ENCODE results near the gene CBX7.

The CBX7 gene

DNA sequence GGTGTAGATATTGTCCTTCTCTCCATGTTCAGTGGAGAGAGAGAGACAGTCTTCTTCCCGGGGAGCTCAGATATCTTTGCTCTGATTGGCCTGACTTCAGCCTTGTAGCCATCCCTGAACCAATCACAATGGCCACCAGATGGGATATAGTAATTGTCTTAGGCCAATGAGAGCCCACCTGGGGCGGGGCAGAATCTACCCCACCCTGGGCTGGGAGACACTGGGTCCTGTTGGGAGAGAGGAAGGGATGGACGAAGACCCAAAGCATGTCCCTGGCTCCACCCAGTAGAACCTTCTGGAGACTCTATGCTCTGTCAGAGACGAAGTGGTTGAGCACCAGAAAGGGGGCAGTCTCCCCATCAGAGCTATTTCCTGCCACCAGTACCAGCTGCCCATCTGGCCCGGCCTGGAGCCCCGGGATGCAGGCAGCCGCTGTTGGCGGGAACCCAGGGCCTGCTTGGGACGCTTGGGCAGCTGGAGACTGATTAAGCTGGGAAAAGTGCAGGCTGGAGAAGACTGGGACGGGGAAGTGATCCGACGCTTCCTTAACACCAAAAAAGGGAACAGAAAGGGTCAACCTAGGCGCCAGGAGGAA, 31.6 kb upstream of the CBX7 start:
- TF ChIP-seq, protein P1, sequence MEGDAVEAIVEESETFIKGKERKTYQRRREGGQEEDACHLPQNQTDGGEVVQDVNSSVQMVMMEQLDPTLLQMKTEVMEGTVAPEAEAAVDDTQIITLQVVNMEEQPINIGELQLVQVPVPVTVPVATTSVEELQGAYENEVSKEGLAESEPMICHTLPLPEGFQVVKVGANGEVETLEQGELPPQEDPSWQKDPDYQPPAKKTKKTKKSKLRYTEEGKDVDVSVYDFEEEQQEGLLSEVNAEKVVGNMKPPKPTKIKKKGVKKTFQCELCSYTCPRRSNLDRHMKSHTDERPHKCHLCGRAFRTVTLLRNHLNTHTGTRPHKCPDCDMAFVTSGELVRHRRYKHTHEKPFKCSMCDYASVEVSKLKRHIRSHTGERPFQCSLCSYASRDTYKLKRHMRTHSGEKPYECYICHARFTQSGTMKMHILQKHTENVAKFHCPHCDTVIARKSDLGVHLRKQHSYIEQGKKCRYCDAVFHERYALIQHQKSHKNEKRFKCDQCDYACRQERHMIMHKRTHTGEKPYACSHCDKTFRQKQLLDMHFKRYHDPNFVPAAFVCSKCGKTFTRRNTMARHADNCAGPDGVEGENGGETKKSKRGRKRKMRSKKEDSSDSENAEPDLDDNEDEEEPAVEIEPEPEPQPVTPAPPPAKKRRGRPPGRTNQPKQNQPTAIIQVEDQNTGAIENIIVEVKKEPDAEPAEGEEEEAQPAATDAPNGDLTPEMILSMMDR (conservative IDR thresholded peaks at IDR 0.05; ENCODE audit: low read depth, low read length): peak; percentile 11
- peak; percentile 81 for DNase-seq (ENCODE audit: low read depth)

DNA sequence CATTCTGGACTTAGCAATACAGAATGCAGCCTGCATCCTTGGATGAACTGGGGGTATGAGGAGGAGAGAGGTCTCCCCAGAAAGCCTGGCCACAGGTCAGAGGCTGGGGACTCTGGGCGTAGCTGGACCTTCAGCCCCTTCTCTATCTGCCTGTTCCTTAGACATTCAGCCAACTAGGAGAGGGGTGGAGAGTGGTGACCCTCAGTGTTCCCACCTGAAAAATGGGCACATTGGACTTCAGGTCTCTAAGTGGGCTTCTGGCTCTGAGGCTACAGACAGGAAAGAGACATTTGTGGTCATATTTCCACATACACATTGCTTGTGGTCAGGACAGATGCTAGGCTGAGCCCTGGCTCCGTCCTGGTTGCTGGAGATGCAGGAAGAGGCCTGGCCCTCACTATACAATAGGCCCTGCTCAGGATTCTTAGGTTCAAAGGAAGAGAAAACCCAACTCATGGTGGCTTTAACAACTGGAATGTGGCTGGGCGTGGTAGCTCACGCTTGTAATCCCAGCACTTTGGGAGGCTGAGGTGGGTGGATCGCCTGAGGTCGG, 30.1 kb upstream of the CBX7 start:
- H3K4me3 ChIP-seq (ENCODE audit: low read depth, low read length): no peak overlapping the region
- DNase-seq (ENCODE audit: low read depth): peak; percentile 61
- TF ChIP-seq, protein P1 (conservative IDR thresholded peaks at IDR 0.05; ENCODE audit: low read depth, low read length): no peak

More for the DNA sequence above, 31.6 kb upstream of the CBX7 start:
- no peak overlapping the region for H3K4me3 ChIP-seq (ENCODE audit: low read depth, low read length)

DNA sequence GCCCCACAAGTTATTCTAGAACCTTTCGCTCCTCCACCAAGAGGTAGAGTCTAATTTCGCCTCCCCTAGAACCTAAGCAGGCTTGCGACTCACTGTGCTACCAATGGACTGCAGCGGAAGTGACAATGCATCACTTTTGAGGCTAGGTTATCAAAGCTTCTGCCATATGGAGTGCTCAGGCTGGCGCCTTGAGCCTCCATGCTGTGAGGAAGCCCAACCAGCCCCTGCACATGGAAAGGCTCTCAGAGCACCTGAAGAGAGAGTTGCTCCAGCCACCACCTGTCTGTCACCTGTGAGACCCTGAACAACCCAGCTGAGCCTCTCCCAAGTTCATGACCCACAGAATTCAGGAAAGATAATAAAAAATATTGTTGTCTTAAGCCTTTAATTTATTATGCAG, 29.3 kb upstream of the CBX7 start:
- no peak overlapping the region for H3K4me3 ChIP-seq (ENCODE audit: low read depth, low read length)
- DNase-seq (ENCODE audit: low read depth): no peak
- TF ChIP-seq, protein P1 (conservative IDR thresholded peaks at IDR 0.05; ENCODE audit: low read depth, low read length): no peak

DNA sequence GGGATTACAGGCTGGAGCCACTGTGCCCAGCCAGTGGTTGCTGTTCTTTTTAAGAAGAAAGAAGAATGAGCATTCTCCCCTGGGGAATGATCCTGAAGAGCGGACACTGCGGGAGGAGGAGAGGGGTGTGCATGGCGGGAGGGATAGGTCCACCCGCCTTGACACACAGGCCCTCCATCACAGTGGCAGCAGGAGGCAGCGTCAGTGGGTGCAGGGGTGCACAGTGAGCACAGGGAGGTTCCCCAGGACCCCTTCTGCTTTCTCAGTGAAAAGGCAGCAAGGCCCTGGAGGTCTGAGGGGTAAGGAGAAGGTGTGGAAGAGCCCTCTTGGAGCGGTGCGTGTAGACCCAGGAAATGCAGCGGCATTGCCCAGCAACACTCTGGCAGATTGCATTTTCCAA, 28.9 kb upstream of the CBX7 start:
- no peak overlapping the region for H3K4me3 ChIP-seq (ENCODE audit: low read depth, low read length)
- DNase-seq (ENCODE audit: low read depth): no peak
- TF ChIP-seq, protein P1 (conservative IDR thresholded peaks at IDR 0.05; ENCODE audit: low read depth, low read length): no peak

DNA sequence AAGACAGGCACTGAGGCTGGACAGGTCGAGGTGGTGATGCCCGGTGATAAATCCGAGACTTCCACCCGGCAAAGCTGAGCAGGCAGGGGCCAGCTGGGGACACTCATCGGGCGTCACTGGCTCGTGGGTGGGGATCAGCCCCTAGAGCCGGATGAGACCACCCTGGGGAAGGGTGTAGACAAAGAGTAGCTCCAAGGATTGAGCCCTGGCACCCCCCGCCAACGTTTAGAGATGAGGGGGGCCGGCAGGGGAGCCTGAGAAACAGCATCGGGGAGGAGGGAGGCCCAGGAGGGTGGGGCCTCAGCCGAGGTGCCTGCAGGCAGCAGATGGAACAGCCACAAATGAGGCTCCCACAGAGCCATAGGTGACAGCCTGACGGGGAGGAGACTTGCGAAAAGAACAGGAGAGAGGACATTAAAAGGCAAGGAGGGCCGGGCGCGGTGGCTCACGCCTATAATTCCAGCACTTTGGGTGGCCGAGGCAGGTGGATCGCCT, 27.4 kb upstream of the CBX7 start:
- TF ChIP-seq, protein P1 (conservative IDR thresholded peaks at IDR 0.05; ENCODE audit: low read depth, low read length): no peak
- no peak overlapping the region for H3K4me3 ChIP-seq (ENCODE audit: low read depth, low read length)
- no peak for DNase-seq (ENCODE audit: low read depth)

DNA sequence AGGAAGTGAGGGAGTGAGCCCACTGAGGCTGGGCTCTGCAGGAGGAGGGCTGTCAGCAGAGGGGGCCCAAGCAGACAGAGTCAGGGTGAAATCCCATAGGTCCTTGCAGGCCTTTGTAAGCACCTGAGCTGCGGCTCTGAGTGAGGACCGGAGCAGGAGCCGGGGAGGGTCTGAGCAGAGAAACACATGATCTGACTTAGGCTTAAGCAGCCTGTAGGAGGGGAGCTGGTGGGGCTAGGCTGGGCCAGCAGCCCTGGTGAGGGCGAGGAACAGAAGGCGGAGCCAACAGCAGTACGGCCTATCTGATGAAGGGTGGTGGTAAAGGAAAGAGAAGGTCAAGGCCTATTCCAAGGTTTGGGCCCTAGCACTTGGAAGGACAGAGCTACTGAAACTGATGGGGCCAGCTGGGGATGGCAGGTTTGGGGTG, 26.9 kb upstream of the CBX7 start:
- DNase-seq (ENCODE audit: low read depth): no peak
- TF ChIP-seq, protein P1 (conservative IDR thresholded peaks at IDR 0.05; ENCODE audit: low read depth, low read length): no peak
- H3K4me3 ChIP-seq (ENCODE audit: low read depth, low read length): no peak overlapping the region
